Measurements from ENCODE around the gene NUP62CL.
A peak's percentile ranks its signal among the peaks of the same experiment; 100 is the strongest.

NUP62CL gene

GRCh38 chrX:107117993-107118321 lies 88.3 kb downstream of the NUP62CL start:
- DNase-seq, result peak; percentile 46 to 58
- TF ChIP-seq POLR2A (IDR thresholded peaks at IDR 0.05; ENCODE audit: low read length), result no peak
- TF ChIP-seq GATA1 (IDR thresholded peaks at IDR 0.05; ENCODE audit: low read depth, low read length), result no peak

GRCh38 chrX:107107459-107107858 lies 98.8 kb downstream of the NUP62CL start:
- DNase-seq, result no peak
- TF ChIP-seq POLR2A (IDR thresholded peaks at IDR 0.05; ENCODE audit: low read length) (no peak), GATA1 (IDR thresholded peaks at IDR 0.05; ENCODE audit: low read depth, low read length) (no peak)

- TF ChIP-seq GATA1 (IDR thresholded peaks at IDR 0.05; ENCODE audit: low read depth, low read length) (no peak), POLR2A (IDR thresholded peaks at IDR 0.05; ENCODE audit: low read length) (no peak)
- DNase-seq, result peak; percentile 1 to 25
Measured at GRCh38 chrX:107102980-107103379, 103.3 kb downstream of the NUP62CL start.

DNA sequence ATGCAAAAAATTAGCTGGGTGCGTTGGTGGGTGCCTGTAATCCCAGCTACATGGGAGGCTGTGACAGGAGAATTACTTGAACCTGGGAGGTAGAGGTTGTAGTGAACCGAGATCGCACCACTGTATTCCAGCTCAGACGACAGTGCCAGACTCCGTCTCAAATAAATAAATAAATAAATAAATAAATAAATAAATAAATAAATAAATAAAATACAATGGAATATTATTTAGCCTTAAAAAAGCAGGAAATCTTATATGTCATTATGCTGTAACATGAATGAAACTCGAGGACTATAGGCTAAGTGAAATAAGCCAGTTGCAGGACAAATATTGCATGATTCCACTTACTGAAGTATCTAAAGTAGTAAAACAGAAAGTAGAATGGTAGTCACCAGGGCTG lies 130.1 kb downstream of the NUP62CL start:
- TF ChIP-seq GATA1 (IDR thresholded peaks at IDR 0.05; ENCODE audit: low read depth, low read length), result no peak
- TF ChIP-seq POLR2A (IDR thresholded peaks at IDR 0.05; ENCODE audit: low read length), result no peak

More for the DNA sequence above, 130.1 kb downstream of the NUP62CL start:
- DNase-seq, result no peak

Data from erythroblast (primary cell).